HG02588 (cell line): ENCODE results near the gene GABRG3.
"Not testable (repeated sequence)": the region's sequence is repeated elsewhere in the genome, so short reads cannot be mapped to it uniquely, and the experiment has no call there.

Source experiments
- ATAC-seq: cut with Tn5 transposase; IDR thresholded peaks from one replicate; pipeline ENCODE4 v1.9.1; 2021; ENCODE audit warnings: mild to moderate bottlenecking, moderate library complexity; ENCODE audit not compliant: unreplicated experiment

Gene GABRG3

DNA sequence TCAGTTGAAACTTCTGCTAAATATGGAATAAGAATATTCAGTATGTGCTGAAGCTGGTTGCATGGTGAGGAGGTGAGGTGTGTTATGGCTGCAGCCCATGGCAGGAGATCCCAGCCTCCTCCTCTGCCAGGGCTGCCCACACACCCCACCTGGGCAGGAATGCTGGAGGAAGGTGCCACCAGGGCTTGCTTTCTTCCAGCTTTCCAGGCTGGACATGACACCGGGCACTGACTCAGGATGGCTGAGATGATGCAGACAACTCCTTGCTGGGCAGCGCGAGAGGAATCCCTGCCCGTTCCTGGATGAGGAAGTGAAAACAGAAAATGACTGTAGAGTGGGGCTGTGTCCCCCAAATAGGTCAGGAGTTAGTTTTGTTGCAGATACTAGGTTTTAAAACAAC lies 14.1 kb downstream of the GABRG3 start:
- no peak for ATAC-seq

DNA sequence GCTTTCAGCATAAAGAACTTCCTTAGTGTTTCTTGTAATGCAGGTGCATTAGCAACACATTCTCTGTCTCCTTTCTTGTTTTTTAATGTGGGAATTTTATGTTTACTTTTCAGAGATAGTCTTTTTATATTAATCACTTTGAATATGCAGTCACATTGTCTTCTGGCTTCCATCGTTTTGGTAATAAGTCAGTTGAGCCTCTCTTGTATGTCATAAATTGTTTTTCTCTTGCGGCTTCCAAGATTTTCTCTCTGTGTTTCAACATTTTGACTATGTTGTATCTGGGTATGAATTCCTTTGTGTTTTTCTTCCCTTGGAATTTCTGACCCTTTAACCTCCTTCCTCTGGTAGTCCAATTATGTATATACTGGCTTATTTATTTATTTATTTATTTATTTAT lies 25.3 kb downstream of the GABRG3 start:
- no peak for ATAC-seq

DNA sequence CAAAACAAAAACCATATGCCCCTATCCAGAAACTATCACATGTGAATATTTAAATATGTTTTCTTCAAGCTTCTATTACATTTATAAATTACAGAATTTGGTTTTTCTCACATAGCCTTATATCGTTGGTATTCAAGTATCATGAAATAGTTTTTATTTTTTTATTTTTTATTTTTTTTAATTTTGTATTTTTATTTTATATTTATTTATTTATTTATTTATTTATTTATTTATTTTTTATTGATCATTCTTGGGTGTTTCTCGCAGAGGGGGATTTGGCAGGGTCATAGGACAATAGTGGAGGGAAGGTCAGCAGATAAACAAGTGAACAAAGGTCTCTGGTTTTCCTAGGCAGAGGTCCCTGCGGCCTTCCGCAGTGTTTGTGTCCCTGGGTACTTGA lies 32.0 kb downstream of the GABRG3 start:
- not testable (repeated sequence) for ATAC-seq

DNA sequence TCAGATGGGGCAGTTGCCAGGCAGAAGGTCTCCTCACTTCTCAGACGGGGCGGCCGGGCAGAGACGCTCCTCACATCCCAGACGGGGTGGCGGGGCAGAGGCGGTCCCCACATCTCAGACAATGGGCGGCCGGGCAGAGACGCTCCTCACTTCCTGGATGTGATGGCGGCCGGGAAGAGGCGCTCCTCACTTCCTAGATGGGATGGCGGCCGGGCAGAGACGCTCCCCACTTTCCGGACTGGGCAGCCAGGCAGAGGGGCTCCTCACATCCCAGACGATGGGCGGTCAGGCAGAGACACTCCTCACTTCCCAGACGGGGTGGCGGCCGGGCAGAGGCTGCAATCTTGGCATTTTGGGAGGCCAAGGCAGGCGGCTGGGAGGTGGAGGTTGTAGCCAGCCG lies 33.2 kb downstream of the GABRG3 start:
- not testable (repeated sequence) for ATAC-seq

DNA sequence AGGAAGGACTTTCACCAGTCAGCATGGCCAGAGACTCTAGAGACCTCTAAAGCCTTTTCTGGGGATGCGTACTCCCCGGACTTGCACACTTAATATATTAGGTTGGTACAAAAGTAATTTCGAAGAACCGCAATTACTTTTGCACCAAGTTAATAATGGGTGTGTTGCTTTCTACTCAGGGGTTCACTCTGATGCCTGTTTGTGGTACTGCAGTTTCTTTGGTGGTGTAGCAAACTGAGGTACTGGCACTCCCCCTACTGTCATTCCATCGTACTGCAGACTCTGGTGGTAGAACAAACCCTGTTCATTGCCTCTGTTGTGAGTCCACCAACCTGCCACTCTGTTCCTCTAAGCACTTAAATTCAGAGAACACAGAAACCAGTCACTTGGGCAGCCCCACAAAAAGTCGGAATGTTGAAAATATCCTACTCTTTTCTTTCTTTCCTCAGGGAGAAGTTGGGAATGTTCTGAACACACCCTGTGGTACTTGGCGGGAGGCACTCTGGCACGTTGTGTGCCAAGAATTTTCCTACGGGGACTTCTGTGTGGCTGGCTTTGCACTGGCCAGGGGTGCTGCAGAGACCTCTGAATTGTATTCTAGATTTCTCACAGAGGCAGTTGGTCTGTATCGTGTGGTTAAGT lies 46.3 kb downstream of the GABRG3 start:
- ATAC-seq, result no peak

DNA sequence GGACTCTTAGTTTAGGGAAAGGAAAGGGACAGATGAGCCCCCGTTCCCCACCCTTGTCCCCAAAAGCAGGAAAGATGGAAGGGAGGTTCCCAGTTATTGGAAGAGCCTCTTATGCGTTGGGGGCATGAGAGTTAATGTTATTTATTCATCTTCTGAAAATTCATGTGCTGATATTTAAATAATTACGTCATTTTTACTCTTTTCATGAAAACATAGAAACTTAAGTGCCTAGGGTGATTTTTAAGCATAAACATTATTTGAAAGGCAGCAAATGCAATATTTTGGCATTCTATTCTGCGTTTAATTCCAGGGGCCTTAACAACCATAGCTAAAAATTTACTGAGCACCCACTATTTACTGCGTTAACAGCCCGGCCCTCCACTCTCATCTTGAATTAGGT lies 48.7 kb downstream of the GABRG3 start:
- no peak for ATAC-seq

DNA sequence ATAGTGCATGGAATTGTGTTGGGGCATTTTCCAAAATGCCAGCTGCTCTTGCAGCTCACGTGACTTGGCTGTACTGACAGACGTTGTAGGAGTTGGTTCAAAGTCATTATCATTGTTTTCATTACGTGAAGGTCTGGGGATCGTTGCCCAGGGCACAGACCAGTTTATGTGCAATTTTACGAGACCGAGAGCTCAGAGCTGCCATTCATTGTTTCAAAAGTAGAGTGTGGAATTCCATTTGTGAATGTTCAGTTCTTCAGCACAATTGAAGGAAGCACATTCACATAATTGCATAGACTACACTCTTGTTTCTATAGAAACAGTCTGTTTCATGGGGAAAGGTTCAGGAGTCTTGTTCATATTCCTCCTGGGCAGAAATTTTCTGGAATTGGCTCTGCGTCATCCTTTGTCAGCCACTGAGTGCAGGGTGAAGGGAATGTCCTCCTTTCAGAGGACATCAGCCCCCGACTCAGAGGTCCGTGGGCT lies 54.5 kb downstream of the GABRG3 start:
- ATAC-seq, result no peak

DNA sequence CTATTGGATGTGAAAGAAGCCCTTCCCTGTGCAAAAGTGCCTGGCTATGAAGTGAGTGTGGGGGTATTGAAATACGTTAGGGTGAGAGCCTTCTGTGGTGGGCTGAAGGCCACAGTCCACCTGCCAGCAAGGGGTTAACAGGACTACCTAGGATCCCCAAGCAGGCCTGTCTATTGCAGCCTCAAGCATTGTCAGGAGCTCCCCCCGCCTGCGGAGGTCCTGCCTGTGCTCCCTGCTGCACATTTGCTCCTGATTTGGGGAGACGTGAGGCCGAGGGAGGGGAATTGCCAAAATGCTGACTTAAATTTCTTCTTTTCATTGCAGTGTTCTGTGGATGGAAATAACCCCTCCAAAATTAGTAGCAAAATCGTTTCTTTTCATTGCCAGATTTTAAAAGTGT lies 56.2 kb downstream of the GABRG3 start:
- no peak for ATAC-seq

DNA sequence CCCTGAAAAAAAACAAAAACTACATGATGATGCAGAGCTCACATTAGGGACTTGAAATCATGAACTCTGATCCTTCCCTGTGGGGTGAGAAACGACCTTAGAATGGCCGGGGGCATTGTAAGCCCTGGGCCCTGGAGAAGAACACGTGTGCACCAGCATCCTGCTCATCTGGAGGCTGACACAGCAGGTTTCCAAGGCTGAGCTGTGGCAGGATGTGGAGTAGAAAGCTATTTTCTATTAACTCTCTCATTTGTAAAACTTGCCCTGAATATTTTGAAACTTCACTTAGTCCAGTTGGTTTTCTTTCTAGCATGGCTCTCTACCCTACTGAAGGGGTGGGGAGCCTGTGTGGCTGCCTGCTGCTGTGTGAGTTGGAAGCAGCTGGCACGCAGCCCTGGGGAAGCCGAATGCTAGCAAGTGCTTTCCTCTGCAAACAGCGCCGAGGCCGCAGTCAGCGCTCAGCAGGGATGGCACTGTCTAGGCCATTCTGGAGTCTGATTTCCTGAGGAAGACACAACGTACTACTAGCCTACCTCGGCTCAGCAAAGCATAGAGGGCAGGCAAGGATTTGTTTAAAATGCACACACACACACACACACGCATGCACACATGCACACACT lies 58.0 kb downstream of the GABRG3 start:
- ATAC-seq, result no peak

DNA sequence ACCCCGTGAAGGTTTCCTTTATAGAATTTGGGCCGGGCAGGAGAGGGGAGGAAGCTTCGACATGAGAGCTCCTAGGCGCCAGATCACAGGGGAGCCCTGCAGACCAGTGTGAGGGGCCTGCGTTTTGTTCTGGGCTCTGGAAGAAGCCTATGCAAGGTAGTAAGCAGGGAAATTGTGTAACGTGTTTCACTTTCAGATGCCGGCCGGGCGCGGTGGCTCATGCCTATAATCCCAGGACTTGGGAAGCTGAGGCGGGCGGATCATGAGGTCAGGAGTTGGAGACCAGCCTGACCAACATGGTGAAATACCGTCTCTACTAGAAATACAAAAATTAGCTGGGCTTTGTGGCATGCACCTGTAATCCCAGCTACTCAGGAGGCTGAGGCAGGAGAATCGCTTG lies 65.2 kb downstream of the GABRG3 start:
- ATAC-seq, result no peak

DNA sequence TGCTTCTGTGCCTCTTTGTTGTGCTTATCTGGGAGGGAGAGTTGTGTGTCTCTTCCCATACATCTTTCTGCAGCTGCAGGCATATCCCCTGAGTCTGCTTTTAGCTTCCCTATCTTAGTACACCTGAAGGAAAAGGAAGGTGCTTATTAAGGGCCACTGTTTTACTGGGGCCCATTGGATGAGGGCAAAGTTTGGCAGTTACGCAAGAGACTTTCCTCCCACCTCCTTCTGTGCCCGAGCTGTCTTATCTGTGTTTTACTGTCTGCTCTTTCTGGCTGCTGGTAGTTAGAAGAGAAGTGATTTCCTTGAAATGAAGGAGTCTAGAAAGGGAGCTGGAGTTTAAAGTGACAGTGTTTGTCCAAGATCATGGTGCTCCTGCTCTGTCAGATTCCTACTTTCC lies 66.5 kb downstream of the GABRG3 start:
- ATAC-seq, result no peak

DNA sequence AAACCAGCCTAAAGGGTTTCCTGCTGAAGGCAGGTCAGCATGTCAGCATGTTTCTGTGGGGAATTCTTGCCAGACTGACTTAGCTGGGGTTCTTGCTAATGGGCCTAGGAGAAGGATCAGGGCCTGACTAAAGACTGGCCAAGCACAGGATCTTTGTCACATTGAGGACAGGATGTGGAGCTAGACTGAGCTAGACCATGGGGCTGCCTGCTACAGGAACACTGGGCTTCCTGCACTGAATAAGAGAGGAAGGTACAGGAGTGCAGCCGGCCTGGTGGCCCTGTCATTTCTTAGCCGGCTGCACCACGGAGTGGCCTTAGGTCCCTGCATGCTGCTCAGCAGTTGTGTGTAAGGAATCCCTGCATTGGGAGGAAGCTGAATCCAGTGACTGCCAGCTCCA lies 68.2 kb downstream of the GABRG3 start:
- no peak for ATAC-seq

DNA sequence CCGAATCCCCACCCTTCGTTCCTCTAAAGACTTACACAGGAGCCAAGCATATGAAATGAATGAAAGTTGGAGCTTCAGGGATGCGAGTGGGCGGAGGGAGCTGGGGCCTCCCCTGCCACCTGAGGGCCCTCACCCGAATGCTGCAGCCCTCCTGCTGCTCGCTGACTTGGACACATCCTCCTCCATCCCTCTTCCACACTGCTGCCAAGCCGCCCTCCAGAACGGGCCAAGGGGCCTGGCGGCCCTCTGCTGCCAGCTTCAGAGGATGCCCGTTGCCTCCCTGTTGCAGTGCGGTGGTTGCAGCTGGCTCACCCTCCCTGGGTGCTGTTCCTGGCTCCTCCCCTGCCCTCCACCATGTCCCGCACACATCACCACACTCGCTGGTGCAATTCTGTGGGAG lies 71.2 kb downstream of the GABRG3 start:
- ATAC-seq, result no peak

DNA sequence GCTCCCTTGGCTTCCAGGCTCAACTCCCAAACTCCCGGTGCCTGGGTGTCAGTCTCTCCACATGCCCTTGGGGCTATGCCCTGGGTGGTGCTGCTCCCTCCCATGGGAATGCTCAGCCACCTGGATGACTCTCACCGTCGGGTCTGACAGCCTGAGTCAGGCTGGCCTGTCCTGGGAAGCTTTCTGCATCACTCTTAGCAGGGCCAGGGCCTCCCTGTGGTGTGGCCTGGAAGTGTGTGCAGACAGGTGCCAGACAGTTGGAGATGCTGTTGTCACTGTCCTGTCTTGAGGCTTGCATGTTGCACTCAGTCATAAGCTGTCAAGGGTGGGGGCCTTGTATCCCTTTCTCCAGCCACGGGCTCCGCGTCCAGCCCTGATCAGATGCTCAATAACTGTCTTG lies 71.7 kb downstream of the GABRG3 start:
- ATAC-seq, result no peak

DNA sequence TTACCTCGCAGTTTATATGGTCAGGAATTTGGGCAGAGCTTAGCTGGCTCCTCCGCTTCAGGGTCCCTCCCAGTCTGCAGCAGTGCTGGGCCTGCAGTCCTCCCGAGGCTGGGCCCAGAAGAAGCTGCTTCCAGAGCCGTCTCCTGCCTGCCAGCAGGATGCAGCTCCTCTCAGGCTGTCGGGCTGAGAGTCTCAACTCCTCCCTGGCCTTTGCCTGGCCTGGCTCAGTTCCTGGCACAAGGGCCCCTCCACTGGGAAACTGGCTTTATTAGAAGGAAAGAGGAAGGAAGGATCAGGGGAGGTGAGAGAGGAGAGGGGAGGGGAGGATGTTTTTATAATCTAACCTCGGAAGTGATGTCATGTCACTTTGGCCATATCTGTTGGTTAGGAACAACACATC lies 72.8 kb downstream of the GABRG3 start:
- ATAC-seq, result no peak

DNA sequence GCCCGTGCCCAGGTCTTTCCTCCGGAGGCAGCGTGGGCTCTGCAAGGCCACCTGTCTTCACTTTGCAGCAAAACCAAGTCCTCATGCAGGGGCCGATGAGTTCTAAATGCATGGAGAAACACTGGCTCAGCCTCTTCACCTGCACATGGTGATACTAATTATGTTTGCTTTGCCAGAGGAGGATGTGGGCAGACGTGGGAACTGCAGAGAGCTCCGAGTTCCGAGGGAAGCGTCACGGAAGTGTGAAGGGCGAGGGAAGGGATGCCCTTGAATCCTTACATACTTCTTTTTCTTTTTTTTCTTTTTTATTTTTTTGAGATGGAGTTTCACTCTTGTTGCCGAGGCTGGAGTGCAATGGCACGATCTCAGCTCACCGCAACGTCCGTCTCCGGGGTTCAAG lies 74.8 kb downstream of the GABRG3 start:
- no peak for ATAC-seq

DNA sequence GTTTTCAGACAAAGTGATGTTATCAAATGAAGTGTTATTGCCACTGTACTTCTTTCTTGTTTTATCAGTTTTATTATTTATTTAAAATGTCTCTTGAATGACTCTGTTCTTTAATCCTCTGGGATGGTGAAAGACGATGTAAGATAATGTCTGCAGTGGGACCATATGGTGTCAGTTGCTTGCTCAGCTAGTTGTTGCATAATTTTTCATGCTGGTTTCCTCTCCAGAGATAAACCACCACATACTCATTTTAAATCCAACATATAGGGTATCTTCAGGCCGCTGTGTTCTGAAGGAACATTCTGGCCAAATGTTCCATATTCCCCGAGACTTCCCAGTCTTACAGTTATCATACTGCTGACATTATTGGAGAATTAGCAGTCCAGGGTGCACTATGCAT lies 75.9 kb downstream of the GABRG3 start:
- no peak for ATAC-seq

DNA sequence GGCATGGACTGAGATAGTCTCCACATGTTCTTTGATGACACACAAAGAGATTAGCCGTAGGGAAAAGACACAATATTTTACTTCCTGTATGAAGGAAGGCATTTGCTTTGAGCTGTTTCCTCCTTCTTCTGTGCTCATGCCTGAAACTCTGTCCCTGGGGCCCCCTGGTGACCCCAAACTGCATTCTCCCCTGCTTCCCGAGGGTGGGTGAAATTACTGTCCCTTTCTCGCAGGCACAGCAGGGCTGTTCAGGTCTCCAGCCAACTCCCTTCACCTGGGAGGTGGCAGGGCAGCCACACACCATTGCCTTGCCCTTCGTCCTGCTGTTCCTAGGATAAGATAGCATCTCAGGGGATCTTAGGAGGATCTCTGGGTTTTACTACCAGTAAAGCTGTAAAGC lies 79.2 kb downstream of the GABRG3 start:
- ATAC-seq, result no peak

DNA sequence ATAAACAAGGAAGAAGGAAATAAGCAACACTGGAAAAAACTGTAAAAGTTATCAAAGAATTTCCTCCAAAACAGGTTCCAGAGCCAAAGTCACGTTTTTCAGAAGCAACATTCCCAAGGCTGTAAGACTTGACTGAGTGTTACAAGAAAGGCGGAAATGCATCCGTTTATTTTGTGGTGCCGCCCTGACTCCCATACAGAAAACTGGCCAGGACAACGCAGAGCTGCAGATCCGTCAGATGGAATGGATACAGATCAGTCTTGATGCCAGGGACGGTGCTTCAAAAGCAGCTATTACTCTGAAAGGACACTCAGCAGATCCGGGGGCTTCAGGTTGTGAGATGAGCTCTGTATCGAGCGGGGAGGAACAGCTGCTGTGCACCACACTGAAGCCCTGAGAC lies 83.4 kb downstream of the GABRG3 start:
- no peak for ATAC-seq

DNA sequence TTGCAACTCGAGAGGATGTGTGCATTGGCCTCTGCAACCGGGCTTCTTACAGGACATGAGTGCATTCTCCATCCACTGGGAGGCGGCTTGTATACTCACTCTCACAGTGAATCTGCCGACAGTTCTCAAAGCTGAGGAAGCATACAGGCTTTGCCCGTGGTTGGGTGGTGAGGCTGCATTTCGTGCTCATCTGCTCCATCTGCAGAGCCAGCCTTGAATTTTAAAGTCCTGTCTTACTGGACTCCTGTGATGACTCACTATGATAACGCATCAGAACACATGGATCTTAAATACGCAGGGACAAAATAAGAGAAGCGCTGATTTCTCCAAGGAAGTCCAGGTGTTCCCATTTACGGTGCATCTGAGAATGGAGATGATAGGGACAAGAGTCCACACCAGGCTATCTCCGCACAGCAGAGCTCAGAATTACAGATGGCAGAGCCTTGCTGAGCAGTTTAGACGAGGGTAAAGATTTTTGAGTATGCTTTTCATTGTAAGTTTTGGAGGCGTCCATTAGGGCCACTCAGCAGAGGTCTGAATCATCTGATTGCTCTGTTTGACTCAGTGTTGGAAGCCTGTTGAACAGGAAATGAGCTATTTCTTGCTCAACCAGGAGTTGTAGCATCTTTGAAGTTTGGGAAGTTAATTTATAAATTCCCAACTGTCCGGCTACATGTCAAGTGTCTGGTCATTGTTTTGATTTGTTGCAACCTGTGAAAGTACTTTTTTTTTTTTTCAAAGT lies 87.1 kb downstream of the GABRG3 start:
- ATAC-seq, result no peak

DNA sequence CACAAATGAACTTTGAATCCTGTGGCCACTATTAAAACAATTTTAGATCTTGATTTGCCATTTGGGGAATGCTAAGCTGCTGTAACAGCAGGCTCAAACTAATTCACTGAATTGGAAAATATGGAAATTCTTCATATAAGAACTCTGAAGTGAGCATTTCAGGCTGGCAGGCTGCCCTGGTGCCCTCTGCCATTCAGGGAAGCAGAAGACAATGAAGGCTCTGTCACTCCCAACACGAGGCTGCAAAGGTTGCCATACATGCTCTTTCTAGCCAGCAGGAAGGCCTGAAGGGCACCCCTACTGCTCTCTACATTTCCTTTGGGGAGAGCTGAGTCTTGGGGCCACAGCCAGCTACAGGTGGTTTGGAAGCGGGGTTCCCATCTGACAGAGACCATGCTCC lies 88.0 kb downstream of the GABRG3 start:
- ATAC-seq, result no peak

DNA sequence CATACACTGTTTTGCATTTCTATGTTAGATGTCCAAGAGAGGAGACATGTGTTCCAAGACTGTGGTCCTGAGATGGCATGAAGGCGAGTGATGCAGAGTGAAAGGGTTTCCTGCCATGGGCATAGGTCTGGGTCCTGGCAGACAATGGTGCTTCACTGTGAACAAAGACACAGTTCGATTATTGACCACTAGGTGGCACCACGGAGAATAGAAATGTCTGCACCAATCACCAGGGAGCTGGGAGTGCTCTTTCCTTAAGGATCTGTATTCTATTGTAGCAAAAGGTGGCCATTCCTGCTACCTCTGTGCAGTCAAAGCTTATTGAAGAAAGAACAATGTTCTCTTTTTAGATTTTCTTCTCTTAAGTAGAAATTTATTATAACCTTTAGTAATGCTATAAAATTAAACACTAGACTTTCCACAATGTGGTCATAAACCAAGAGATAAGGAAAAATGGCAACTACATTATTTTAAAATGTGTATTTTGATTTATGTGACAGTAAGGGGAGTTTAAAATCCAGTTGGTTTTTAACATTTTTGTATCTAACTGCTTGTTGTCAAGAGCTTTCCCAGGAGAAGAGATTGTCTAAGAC lies 88.7 kb downstream of the GABRG3 start:
- ATAC-seq, result no peak
